Activated naive CD4-positive, alpha-beta T cell treated with anti-CD3 and anti-CD28 coated beads, Interleukin-2, amount 50 U/mL, for 72 hours (primary cell): ENCODE data around the gene MPIG6B. TPM values are rescaled to one million over a fixed set of nuclear protein-coding genes. Genes with fewer than 3 reads are reported as not detected.
A peak's percentile ranks its signal among the peaks of the same experiment; 100 is the strongest.
"Not testable (repeated sequence)": the region's sequence is repeated elsewhere in the genome, so short reads cannot be mapped to it uniquely, and the experiment has no call there.

ENCODE experiments used
- ATAC-seq, 2 donors: fragments of 150-1000 bp; cut with Tn5 transposase; 2 replicates each; pipeline ENCODE4 v1.10.0; 2021; ENCODE audit warnings: mild to moderate bottlenecking in 2 of 2, moderate library complexity in 2 of 2
- DNase-seq, 2 donors: peaks; one replicate each; pipeline ENCODE4 v3.0.0; 2021 to 2022; ENCODE audit warnings: low spot score in 2 of 2
- H3K27ac Mint-ChIP-seq, 2 donors: one replicate each; pipeline ENCODE4 v1.8.0; 2022; ENCODE audit warnings: mild to moderate bottlenecking in 2 of 2, mixed read lengths in 2 of 2
- H3K36me3 Mint-ChIP-seq, 2 donors: one replicate each; pipeline ENCODE4 v1.8.0; 2022; ENCODE audit warnings: mixed read lengths in 2 of 2
- H3K9me3 Mint-ChIP-seq, 2 donors: one replicate each; pipeline ENCODE4 v1.8.0; 2022; ENCODE audit warnings: mixed read lengths in 2 of 2
- total RNA-seq, 2 donors: library from RNA; stranded (reverse); gene quantifications; one replicate each; pipeline ENCODE4 v1.2.3, GENCODE V29; 2022

Gene MPIG6B
- total RNA-seq, 2 donors from 2014 or later, result not detected

GRCh38 chr6:31692353-31692752 is 30.8 kb upstream of the MPIG6B start:
- H3K27ac Mint-ChIP-seq, result peak overlapping the region in 1 of 2 donors; percentile 67
- no peaks in the 10 kb centered on the region for H3K9me3 Mint-ChIP-seq
- ATAC-seq, result no peak
- H3K36me3 Mint-ChIP-seq, result peaks cover 0 to 6% of the 10 kb centered on the region in 2 donors
- DNase-seq, result no peak

- Mint-ChIP-seq H3K27ac (peak overlapping the region; percentile 56 to 67), H3K9me3 (no peaks in the 10 kb centered on the region), H3K36me3 (peaks cover 0 to 6% of the 10 kb centered on the region in 2 donors)
- DNase-seq, result no peak
- ATAC-seq, result no peak
Observed at GRCh38 chr6:31692886-31693285, 30.3 kb upstream of the MPIG6B start.

GRCh38 chr6:31693535-31693934 is 29.6 kb upstream of the MPIG6B start:
- no peak for ATAC-seq
- H3K36me3 Mint-ChIP-seq, result peaks cover 0 to 6% of the 10 kb centered on the region in 2 donors
- H3K27ac Mint-ChIP-seq, result peak overlapping the region in 1 of 2 donors; percentile 56
- H3K9me3 Mint-ChIP-seq, result no peaks in the 10 kb centered on the region
- no peak for DNase-seq

- ATAC-seq, result peak in 1 of 2 donors; percentile 45
- Mint-ChIP-seq H3K36me3 (peaks cover 6 to 11% of the 10 kb centered on the region in 2 donors), H3K27ac (peak overlapping the region; percentile 10 to 43), H3K9me3 (no peaks in the 10 kb centered on the region)
- no peak for DNase-seq
Observed at GRCh38 chr6:31697555-31697954, 25.6 kb upstream of the MPIG6B start.

GRCh38 chr6:31700740-31701401 is 22.3 kb upstream of the MPIG6B start:
- ATAC-seq (no peak), DNase-seq (no peak)
- H3K27ac Mint-ChIP-seq, result no peak overlapping the region
- H3K9me3 Mint-ChIP-seq, result no peaks in the 10 kb centered on the region
- peaks cover 14% of the 10 kb centered on the region in 2 donors for H3K36me3 Mint-ChIP-seq

GRCh38 chr6:31701666-31702404 is 21.3 kb upstream of the MPIG6B start:
- no peak for DNase-seq
- H3K36me3 Mint-ChIP-seq, result peaks cover 14% of the 10 kb centered on the region in 2 donors
- peak overlapping the region; percentile 94 to 98 for H3K27ac Mint-ChIP-seq
- no peak for ATAC-seq
- H3K9me3 Mint-ChIP-seq, result no peaks in the 10 kb centered on the region

- H3K9me3 Mint-ChIP-seq, result no peaks in the 10 kb centered on the region
- H3K27ac Mint-ChIP-seq, result peak overlapping the region; percentile 94 to 98
- peaks cover 14% of the 10 kb centered on the region in 2 donors for H3K36me3 Mint-ChIP-seq
- ATAC-seq, result peak; percentile 28 to 52
- DNase-seq, result peak in 1 of 2 donors; percentile 30
Observed at GRCh38 chr6:31702405-31702818, 20.8 kb upstream of the MPIG6B start.

GRCh38 chr6:31702819-31703716 is 20.1 kb upstream of the MPIG6B start, which contains the start of gene ABHD16A:
TSS of gene ABHD16A (minus strand) at chr6:31703324. CDS start at chr6:31703281, 43 bp downstream.
- Mint-ChIP-seq H3K9me3 (no peaks in the 10 kb centered on the region), H3K27ac (peak within 1 kb of the TSS; percentile 94 to 98), H3K36me3 (peaks cover 14% of the 10 kb centered on the region in 2 donors)
- DNase-seq (peak; percentile 94 to 96), ATAC-seq (peak; percentile 96 to 97)

- no peak for DNase-seq
- ATAC-seq, result no peak
- Mint-ChIP-seq H3K27ac (no peak overlapping the region), H3K9me3 (no peaks in the 10 kb centered on the region), H3K36me3 (peaks cover 14% of the 10 kb centered on the region in 2 donors)
Observed at GRCh38 chr6:31705931-31706330, 17.2 kb upstream of the MPIG6B start.

GRCh38 chr6:31706599-31706998 is 16.6 kb upstream of the MPIG6B start, which contains the start of gene LY6G6F:
TSS of gene LY6G6F (plus strand) at chr6:31706866. CDS start at chr6:31706907, 41 bp downstream.
- DNase-seq (no peak), ATAC-seq (no peak)
- H3K36me3 Mint-ChIP-seq, result peaks cover 14% of the 10 kb centered on the region in 2 donors
- H3K27ac Mint-ChIP-seq, result peak within 1 kb of the TSS; percentile 14 to 22
- no peaks in the 10 kb centered on the region for H3K9me3 Mint-ChIP-seq

- peak overlapping the region in 1 of 2 donors; percentile 22 for H3K27ac Mint-ChIP-seq
- no peaks in the 10 kb centered on the region for H3K9me3 Mint-ChIP-seq
- ATAC-seq (no peak), DNase-seq (no peak)
- H3K36me3 Mint-ChIP-seq, result peaks cover 6% of the 10 kb centered on the region in 2 donors
Observed at GRCh38 chr6:31707701-31708100, 15.5 kb upstream of the MPIG6B start.

- H3K9me3 Mint-ChIP-seq, result no peaks in the 10 kb centered on the region
- ATAC-seq (no peak), DNase-seq (no peak)
- H3K36me3 Mint-ChIP-seq, result peaks cover 3 to 4% of the 10 kb centered on the region in 2 donors
- no peak overlapping the region for H3K27ac Mint-ChIP-seq
Observed at GRCh38 chr6:31708224-31708623, 14.9 kb upstream of the MPIG6B start.

- ATAC-seq, H3K9me3 Mint-ChIP-seq, DNase-seq, H3K36me3 Mint-ChIP-seq, H3K27ac Mint-ChIP-seq: not testable (repeated sequence)
Observed at GRCh38 chr6:31709157-31709556, 14.0 kb upstream of the MPIG6B start.

GRCh38 chr6:31710523-31711219 is 12.5 kb upstream of the MPIG6B start:
- Mint-ChIP-seq H3K9me3 (no peaks in the 10 kb centered on the region), H3K36me3 (no peaks in the 10 kb centered on the region), H3K27ac (peak overlapping the region in 1 of 2 donors; percentile 19)
- no peak for ATAC-seq
- no peak for DNase-seq

GRCh38 chr6:31711233-31711632 is 11.9 kb upstream of the MPIG6B start:
- ATAC-seq (peak in 1 of 2 donors; percentile 9), DNase-seq (no peak)
- Mint-ChIP-seq H3K27ac (peak overlapping the region; percentile 19 to 80), H3K36me3 (no peaks in the 10 kb centered on the region), H3K9me3 (no peaks in the 10 kb centered on the region)

GRCh38 chr6:31712296-31712695 is 10.9 kb upstream of the MPIG6B start:
- no peak for DNase-seq
- H3K27ac Mint-ChIP-seq, result no peak overlapping the region
- no peaks in the 10 kb centered on the region for H3K36me3 Mint-ChIP-seq
- peak in 1 of 2 donors; percentile 45 for ATAC-seq
- no peaks in the 10 kb centered on the region for H3K9me3 Mint-ChIP-seq
